CD1c-positive myeloid dendritic cell (primary cell): Measurements from ENCODE around the gene SCAF8.
"Not testable (repeated sequence)": the region's sequence is repeated elsewhere in the genome, so short reads cannot be mapped to it uniquely, and the experiment has no call there.

Experiments
- DNase-seq: peaks from one replicate; pipeline ENCODE4 v3.0.0-alpha.2; 2016; ENCODE audit errors: extremely low spot score

The SCAF8 gene, protein sequence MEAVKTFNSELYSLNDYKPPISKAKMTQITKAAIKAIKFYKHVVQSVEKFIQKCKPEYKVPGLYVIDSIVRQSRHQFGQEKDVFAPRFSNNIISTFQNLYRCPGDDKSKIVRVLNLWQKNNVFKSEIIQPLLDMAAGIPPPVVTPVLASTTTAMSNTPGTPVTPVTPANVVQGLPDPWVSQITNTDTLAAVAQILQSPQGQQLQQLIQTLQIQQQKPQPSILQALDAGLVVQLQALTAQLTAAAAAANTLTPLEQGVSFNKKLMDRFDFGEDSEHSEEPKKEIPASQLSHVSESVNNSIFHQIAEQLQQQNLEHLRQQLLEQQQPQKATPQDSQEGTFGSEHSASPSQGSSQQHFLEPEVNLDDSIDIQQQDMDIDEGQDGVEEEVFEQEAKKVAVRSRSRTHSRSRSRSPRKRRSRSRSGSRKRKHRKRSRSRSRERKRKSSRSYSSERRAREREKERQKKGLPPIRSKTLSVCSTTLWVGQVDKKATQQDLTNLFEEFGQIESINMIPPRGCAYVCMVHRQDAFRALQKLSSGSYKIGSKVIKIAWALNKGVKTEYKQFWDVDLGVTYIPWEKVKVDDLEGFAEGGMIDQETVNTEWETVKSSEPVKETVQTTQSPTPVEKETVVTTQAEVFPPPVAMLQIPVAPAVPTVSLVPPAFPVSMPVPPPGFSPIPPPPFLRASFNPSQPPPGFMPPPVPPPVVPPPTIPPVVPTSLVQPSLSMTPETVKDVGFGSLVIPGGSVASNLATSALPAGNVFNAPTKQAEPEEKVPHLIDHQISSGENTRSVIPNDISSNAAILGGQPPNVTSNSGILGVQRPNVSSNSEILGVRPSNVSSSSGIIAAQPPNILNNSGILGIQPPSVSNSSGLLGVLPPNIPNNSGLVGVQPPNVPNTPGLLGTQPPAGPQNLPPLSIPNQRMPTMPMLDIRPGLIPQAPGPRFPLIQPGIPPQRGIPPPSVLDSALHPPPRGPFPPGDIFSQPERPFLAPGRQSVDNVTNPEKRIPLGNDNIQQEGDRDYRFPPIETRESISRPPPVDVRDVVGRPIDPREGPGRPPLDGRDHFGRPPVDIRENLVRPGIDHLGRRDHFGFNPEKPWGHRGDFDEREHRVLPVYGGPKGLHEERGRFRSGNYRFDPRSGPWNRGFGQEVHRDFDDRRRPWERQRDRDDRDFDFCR (N-terminal part only)

DNA sequence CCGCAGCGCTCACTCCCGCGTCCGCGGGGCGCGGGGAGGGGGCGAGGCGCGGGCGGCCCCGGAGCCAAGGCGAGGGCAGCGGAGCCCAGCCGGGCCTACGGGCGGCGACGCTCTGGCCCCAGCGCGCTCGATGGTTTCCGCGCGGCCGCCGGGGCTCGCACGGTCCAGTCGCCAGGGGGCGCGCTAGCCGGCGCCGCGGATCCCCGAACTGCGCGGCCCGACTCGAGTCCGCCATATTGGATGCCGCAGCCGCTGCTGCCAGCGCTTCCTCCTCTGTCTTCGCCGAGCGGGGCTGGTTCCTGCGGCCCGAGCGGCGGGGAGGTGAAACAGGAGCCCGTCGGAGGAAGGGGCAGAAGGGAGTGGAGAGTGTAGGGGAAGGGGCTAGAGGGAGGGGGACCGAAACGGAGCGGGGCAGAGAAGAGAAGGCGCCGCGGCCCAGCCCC, at the start of gene SCAF8:
Gene SCAF8 (plus strand): TSS at position 234 of the 443 bp plus-strand sequence. CDS start 485 bp downstream, outside the sequence.
- DNase-seq = peak; percentile 95

GRCh38 chr6:154683756-154684523, 49.3 kb upstream of the SCAF8 start:
- DNase-seq = peak; percentile 63

DNA sequence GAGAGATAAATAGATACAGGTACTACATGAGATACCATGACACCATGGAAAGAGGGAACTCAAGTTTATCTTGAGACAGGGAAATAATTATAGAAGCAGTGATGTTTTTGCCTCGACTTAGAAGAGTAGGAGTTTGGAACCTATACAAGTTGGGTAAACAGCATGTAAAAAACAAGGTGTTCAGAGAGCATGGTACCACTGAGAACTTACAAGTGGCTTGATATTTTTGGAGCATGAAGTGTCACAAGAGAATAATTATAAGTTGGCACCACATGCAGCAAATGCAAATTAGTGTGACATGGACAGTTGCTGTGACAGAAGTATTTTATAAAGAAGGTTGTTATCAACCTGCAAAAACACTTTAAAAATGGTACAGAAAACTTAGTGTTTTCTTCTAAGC, 47.1 kb upstream of the SCAF8 start:
- DNase-seq = no peak

DNA sequence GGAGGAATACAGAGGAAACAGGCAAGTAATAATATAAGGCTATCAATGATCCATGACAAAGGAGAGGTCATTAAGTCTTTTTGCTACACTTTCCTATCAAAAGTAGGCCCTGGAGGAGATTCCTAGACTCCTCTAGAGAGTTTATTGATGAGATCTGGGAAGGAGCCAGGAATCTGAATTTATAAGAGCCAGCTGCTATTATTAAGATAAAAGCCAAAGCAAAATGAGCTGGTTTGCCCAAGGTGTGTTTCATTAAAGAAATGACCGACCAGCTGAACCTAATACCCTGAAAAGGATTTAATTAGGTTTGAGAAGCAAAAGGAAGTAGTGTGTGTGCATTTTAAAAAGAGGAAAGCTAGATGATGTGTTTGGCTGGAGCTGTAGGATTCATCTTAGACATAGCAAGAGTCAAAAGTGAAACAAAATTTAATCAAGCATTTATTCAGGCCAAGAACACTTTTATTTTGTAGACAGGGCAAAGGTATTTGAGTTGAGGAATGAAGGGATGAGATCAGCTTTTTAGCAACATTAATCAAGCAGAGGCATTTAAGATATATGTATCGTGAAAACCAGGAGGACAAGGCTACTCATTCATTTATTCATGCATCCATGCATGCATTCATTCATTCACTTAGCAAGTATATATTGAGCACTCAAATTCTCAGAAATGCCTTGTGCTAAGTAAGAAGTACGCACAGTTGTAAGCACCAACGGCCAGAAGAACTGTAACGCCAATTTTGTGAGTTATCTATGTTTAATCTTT, 43.5 kb upstream of the SCAF8 start:
- no peak for DNase-seq

GRCh38 chr6:154690857-154691256, 42.4 kb upstream of the SCAF8 start:
- DNase-seq = no peak

DNA sequence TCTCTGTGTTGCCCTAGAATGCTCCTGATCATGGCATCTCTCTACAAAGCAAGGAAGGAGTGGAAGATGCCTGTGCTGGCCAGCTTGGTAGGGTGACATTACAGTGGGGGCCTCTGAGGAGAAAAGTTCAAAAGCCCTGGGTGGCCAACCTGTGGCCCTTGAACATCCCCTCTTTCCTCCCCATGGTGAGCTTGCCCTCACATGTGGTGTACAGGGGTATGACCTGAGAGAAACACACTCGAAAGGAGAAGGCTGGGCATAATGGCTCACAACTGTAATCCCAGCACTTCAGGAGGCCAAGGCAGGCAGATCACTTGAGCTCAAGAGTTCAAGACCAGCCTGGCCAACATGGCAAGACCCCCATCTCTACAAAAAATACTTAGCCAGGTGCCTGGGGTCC, 36.6 kb upstream of the SCAF8 start:
- DNase-seq = no peak

- DNase-seq = no peak
Observed at GRCh38 chr6:154703124-154703523, 30.1 kb upstream of the SCAF8 start.

- no peak for DNase-seq
Observed at GRCh38 chr6:154705471-154706113, 27.6 kb upstream of the SCAF8 start.

- no peak for DNase-seq
Observed at GRCh38 chr6:154706389-154706788, 26.8 kb upstream of the SCAF8 start.

DNA sequence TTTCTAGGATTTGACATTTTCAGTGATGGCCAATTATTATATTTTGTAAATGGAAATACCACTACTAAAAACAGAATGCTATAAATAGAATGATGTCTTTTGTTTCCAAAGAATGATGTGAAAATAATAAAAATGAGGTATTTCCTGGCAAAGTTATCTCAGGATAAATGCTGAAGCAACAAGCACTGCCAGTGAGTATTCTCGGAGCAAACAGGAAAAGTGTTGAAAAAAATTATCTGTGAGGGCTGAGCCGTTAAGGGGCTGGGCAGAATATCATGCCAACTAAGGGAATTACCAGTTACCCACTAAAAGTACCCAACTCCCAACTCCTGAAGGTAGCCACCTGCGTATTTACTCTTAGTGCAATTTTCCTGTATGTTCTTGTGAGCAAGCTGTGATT, 23.6 kb upstream of the SCAF8 start:
- no peak for DNase-seq

- DNase-seq = no peak
Observed at GRCh38 chr6:154710689-154711088, 22.5 kb upstream of the SCAF8 start.

DNA sequence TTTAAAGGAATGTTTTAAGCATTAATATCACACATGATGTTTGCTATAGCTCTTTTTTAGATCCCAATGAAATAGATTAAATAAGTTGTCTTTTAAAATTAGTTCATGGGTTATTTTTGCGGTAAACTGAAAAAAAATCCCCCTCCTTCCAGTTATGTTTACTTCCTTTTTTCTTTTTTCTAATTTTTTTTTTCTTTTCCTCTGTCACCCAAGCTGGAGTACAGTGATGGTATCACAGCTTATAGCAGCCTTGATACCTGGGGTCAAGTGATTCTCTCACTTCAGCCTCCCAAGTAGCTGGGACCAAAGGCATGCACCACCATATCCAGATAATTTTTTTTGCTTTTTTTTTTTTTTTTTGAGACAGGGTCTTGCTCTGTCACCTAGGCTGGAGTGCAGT, 17.8 kb upstream of the SCAF8 start:
- no peak for DNase-seq

DNA sequence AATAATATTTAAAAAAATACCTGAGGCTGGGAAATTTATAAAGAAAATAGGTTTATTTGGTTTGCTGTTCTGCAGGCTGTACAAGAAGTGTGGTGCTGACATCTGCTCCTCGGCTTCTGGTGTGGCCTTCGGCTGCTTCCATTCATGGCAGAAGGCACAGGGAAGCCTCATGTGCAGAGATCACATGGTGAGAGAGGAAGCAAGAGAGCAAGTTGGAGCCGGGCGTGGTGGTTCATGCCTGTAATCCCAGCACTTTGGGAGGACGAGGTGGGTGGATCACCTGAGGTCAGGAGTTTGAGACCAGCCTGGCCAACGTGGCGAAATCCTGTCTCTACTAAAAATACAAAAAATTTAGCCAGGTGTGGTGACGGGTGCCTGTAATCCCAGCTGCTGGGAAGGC, 16.9 kb upstream of the SCAF8 start:
- not testable (repeated sequence) for DNase-seq

GRCh38 chr6:154719433-154719832, 13.8 kb upstream of the SCAF8 start:
- no peak for DNase-seq

DNA sequence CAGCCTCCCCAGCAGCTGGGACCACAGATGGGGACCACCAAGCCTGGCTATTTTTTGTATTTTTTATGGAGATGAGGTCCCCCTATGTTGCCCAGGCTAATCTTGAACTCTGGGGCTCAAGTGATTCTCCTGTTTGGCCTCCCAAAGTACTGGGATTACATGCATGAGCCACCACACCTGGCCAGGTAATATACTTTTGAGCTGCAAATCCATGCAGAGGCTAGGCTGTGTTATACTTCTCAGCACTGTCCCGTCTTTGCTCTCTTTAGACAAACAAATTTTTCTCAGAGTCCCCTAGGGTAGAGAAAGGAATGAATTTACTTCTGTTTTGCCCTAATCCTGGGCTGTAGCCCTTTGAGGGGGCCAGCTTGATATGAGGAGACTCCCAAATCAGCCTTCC, 13.4 kb upstream of the SCAF8 start:
- no peak for DNase-seq

DNA sequence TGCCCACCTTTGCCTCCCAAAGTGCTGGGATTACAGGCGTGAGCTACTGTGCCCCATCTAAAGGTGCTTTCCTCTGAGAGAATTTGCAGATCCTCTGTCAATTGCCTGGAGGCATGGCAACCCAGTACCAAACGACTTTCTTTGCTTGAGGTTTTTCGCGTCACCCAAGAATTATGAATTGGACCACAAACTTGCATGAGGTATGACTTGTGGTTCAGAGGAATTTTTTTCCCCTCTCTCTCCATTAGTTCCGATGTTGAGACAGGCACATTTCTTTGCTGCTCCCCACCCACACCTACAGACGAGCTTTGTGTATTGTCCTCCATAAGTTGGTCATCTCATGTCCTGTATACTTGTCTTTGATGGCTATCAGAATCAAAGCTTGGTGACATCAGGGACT, 11.8 kb upstream of the SCAF8 start:
- DNase-seq = no peak

- no peak for DNase-seq
Observed at GRCh38 chr6:154726887-154727286, 6.3 kb upstream of the SCAF8 start.

- no peak for DNase-seq
Observed at GRCh38 chr6:154731296-154732218, 1.7 kb upstream of the SCAF8 start.
